HG03575 (cell line): ENCODE data around the gene RAPGEF6.
A peak's percentile ranks its signal among the peaks of the same experiment; 100 is the strongest.
"Not testable (repeated sequence)": the region's sequence is repeated elsewhere in the genome, so short reads cannot be mapped to it uniquely, and the experiment has no call there.

Source experiments
- ATAC-seq: cut with Tn5 transposase; IDR thresholded peaks from one replicate; pipeline ENCODE4 v1.9.1; 2021; ENCODE audit not compliant: unreplicated experiment, insufficient number of reproducible peaks, low FRiP score; ENCODE audit errors: extremely low read depth

Gene RAPGEF6

GRCh38 chr5:131634996-131635683 lies at the start of gene RAPGEF6:
RAPGEF6 (minus strand) TSS chr5:131635229; CDS start chr5:131635030, 199 bp downstream.
- ATAC-seq = peak; percentile 61

GRCh38 chr5:131684595-131684994 lies 49.6 kb upstream of the RAPGEF6 start:
- no peak for ATAC-seq

GRCh38 chr5:131684051-131684450 lies 49.0 kb upstream of the RAPGEF6 start:
- ATAC-seq = no peak

- ATAC-seq = no peak
Observed at GRCh38 chr5:131682826-131683225, 47.8 kb upstream of the RAPGEF6 start.

- ATAC-seq = no peak
Observed at GRCh38 chr5:131682175-131682574, 47.1 kb upstream of the RAPGEF6 start.

- no peak for ATAC-seq
Observed at GRCh38 chr5:131679911-131680310, 44.9 kb upstream of the RAPGEF6 start.

GRCh38 chr5:131678273-131678672 lies 43.2 kb upstream of the RAPGEF6 start:
- not testable (repeated sequence) for ATAC-seq

GRCh38 chr5:131677115-131677514 lies 42.1 kb upstream of the RAPGEF6 start:
- no peak for ATAC-seq

GRCh38 chr5:131672776-131673175 lies 37.7 kb upstream of the RAPGEF6 start:
- ATAC-seq = no peak

GRCh38 chr5:131671994-131672655 lies 37.1 kb upstream of the RAPGEF6 start:
- no peak for ATAC-seq

GRCh38 chr5:131671409-131671808 lies 36.4 kb upstream of the RAPGEF6 start:
- ATAC-seq = no peak

GRCh38 chr5:131664929-131665328 lies 29.9 kb upstream of the RAPGEF6 start:
- no peak for ATAC-seq

- no peak for ATAC-seq
Observed at GRCh38 chr5:131661933-131662332, 26.9 kb upstream of the RAPGEF6 start.

GRCh38 chr5:131659841-131660240 lies 24.8 kb upstream of the RAPGEF6 start:
- no peak for ATAC-seq

- ATAC-seq = no peak
Observed at GRCh38 chr5:131659290-131659689, 24.3 kb upstream of the RAPGEF6 start.

GRCh38 chr5:131654776-131655175 lies 19.7 kb upstream of the RAPGEF6 start:
- ATAC-seq = no peak

- ATAC-seq = no peak
Observed at GRCh38 chr5:131654309-131654708, 19.3 kb upstream of the RAPGEF6 start.

- ATAC-seq = no peak
Observed at GRCh38 chr5:131649161-131649560, 14.1 kb upstream of the RAPGEF6 start.

GRCh38 chr5:131647048-131647769 lies 12.2 kb upstream of the RAPGEF6 start:
- ATAC-seq = peak; percentile 31

- no peak for ATAC-seq
Observed at GRCh38 chr5:131644822-131645221, 9.8 kb upstream of the RAPGEF6 start.
